Measurements from ENCODE around the gene HYAL3.

DNA sequence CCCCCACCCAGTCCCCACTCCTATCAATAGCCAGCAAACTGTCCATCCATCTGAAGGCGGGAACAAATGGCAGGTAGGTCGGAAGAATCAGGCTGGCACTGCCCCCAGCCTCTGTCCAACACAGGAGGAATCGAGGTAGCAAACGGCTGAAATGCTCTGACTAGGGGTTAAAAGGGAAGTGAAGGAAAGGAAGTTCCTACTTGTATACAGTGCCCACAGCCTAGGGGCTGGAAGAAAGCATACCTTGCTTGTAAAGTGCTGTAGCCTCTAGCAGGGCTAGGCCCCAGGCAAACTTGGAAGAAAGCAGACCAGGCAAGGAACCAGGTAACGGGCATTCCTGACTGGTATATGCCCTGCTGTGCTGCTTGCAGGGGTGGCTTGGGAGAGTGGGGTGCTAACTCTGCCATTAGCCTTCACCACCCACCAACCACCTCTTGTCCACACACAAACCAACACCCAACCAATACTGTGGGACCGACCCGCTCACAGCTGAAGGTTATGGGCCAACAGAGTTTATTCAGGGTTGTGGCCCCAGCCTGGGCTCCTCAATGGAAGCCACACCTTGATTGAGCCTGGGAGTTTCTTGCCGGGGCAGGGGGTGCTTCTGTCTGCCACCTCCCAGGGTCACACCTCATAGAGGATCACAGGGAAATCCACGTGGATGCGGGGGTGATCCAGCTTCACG is 26.4 kb upstream of the HYAL3 start:
- TF ChIP-seq, protein P1, sequence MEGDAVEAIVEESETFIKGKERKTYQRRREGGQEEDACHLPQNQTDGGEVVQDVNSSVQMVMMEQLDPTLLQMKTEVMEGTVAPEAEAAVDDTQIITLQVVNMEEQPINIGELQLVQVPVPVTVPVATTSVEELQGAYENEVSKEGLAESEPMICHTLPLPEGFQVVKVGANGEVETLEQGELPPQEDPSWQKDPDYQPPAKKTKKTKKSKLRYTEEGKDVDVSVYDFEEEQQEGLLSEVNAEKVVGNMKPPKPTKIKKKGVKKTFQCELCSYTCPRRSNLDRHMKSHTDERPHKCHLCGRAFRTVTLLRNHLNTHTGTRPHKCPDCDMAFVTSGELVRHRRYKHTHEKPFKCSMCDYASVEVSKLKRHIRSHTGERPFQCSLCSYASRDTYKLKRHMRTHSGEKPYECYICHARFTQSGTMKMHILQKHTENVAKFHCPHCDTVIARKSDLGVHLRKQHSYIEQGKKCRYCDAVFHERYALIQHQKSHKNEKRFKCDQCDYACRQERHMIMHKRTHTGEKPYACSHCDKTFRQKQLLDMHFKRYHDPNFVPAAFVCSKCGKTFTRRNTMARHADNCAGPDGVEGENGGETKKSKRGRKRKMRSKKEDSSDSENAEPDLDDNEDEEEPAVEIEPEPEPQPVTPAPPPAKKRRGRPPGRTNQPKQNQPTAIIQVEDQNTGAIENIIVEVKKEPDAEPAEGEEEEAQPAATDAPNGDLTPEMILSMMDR (IDR thresholded peaks at IDR 0.05), result no peak
- TF ChIP-seq EZH2 (IDR thresholded peaks at IDR 0.05; ENCODE audit: borderline replicate concordance, insufficient read depth, low read depth, low read length, poor library complexity, severe bottlenecking), result no peak

Data from B cell (primary cell).